ENCODE data around the gene CCL16.
"Not testable (repeated sequence)": the region's sequence is repeated elsewhere in the genome, so short reads cannot be mapped to it uniquely, and the experiment has no call there.

CCL16 gene

GRCh38 chr17:36008998-36009665 is 27.8 kb upstream of the CCL16 start:
- H3K27ac ChIP-seq (ENCODE audit: low read length), result no peak overlapping the region
- H3K36me3 ChIP-seq (ENCODE audit: control insufficient read depth, insufficient read depth, low read length), result no peaks in the 10 kb centered on the region
- H3K9me3 ChIP-seq (ENCODE audit: control insufficient read depth, insufficient read depth, low read length), result peaks cover 2% of the 10 kb centered on the region; the same call in 1 of the 2 replicates
- H3K4me3 ChIP-seq (ENCODE audit: low read length), result no peak overlapping the region
- DNase-seq (ENCODE audit: low read depth, low spot score), result peak; percentile 7
- WGBS (ENCODE audit: insufficient coverage, insufficient read length), result no CpG with 5 or more reads among the region's 14 CpGs
- no peaks in the 10 kb centered on the region for H3K27me3 ChIP-seq (ENCODE audit: control insufficient read depth, insufficient read depth, low read length)
- H3K4me1 ChIP-seq (ENCODE audit: control insufficient read depth, insufficient read depth, low read length), result no peaks in the 10 kb centered on the region

DNA sequence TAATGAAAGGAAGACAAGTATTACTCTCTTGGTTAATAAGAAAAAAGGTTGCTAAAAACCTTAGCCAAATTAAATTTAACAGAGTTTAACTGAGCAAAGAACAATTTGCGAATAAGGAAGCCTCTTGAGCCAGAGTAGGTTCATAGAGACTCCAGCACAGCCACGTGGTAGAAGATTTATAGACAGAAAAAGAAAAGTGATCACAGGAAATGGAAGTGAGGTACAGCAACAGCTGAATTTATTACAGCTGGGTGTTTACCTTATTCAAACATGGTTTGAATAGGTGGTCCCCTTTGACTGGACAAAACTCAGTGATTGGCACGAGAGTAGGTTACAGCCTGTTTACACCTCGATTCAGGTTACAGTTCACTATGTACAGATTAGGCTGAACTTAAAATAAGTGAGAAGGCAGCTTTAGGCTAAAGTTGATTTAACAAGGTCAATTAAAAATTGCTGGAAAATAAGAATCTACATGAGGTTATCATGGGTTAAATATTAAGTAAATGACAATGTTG is 23.4 kb upstream of the CCL16 start:
- H3K36me3 ChIP-seq (ENCODE audit: control insufficient read depth, insufficient read depth, low read length), result no peaks in the 10 kb centered on the region
- H3K27me3 ChIP-seq (ENCODE audit: control insufficient read depth, insufficient read depth, low read length), result no peaks in the 10 kb centered on the region

DNA sequence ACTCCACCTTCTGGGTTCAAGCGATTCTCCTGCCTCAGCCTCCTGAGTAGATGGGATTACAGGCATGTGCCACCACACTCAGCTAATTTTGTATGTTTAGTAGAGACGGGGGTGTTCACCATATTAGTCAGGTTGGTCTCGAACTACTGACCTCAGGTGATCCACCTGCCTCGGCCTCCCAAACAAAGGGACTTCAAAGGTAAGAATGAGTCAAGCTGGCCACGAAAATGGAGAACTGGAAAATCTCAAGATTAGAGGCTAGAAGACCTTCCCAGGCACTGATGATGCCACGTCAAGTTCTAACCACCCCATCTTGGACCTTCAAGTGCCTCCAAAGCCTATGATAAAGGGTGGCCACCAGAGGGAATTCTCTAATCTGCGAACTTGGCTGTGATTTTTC is 21.3 kb upstream of the CCL16 start:
- Histone ChIP-seq H3K36me3 (ENCODE audit: control insufficient read depth, insufficient read depth, low read length) (no peaks in the 10 kb centered on the region), H3K4me3 (ENCODE audit: low read length) (no peak overlapping the region), H3K9me3 (ENCODE audit: control insufficient read depth, insufficient read depth, low read length) (no peaks in the 10 kb centered on the region), H3K27ac (ENCODE audit: low read length) (no peak overlapping the region), H3K27me3 (ENCODE audit: control insufficient read depth, insufficient read depth, low read length) (no peaks in the 10 kb centered on the region), H3K4me1 (ENCODE audit: control insufficient read depth, insufficient read depth, low read length) (peaks cover 1% of the 10 kb centered on the region; the same call in 1 of the 2 replicates)
- DNase-seq (ENCODE audit: low read depth, low spot score), result no peak
- WGBS (ENCODE audit: insufficient coverage, insufficient read length), result no CpG with 5 or more reads among the region's 7 CpGs

More for the DNA sequence above, 23.4 kb upstream of the CCL16 start:
- no peak for DNase-seq (ENCODE audit: low read depth, low spot score)
- Histone ChIP-seq H3K9me3 (ENCODE audit: control insufficient read depth, insufficient read depth, low read length) (no peaks in the 10 kb centered on the region; the same call in 1 of the 2 replicates), H3K27ac (ENCODE audit: low read length) (no peak overlapping the region), H3K4me1 (ENCODE audit: control insufficient read depth, insufficient read depth, low read length) (peaks cover 1% of the 10 kb centered on the region; the same call in 1 of the 2 replicates), H3K4me3 (ENCODE audit: low read length) (no peak overlapping the region)
- WGBS (ENCODE audit: insufficient coverage, insufficient read length), result no CpG with 5 or more reads among the region's 4 CpGs

GRCh38 chr17:36001862-36002603 is 20.7 kb upstream of the CCL16 start:
- WGBS (ENCODE audit: insufficient coverage, insufficient read length), result no CpG with 5 or more reads among the region's 6 CpGs
- peaks cover 1% of the 10 kb centered on the region; the same call in 1 of the 2 replicates for H3K4me1 ChIP-seq (ENCODE audit: control insufficient read depth, insufficient read depth, low read length)
- no peak overlapping the region for H3K4me3 ChIP-seq (ENCODE audit: low read length)
- no peak for DNase-seq (ENCODE audit: low read depth, low spot score)
- no peak overlapping the region for H3K27ac ChIP-seq (ENCODE audit: low read length)
- H3K36me3 ChIP-seq (ENCODE audit: control insufficient read depth, insufficient read depth, low read length), result no peaks in the 10 kb centered on the region
- H3K27me3 ChIP-seq (ENCODE audit: control insufficient read depth, insufficient read depth, low read length), result no peaks in the 10 kb centered on the region
- no peaks in the 10 kb centered on the region for H3K9me3 ChIP-seq (ENCODE audit: control insufficient read depth, insufficient read depth, low read length)

DNA sequence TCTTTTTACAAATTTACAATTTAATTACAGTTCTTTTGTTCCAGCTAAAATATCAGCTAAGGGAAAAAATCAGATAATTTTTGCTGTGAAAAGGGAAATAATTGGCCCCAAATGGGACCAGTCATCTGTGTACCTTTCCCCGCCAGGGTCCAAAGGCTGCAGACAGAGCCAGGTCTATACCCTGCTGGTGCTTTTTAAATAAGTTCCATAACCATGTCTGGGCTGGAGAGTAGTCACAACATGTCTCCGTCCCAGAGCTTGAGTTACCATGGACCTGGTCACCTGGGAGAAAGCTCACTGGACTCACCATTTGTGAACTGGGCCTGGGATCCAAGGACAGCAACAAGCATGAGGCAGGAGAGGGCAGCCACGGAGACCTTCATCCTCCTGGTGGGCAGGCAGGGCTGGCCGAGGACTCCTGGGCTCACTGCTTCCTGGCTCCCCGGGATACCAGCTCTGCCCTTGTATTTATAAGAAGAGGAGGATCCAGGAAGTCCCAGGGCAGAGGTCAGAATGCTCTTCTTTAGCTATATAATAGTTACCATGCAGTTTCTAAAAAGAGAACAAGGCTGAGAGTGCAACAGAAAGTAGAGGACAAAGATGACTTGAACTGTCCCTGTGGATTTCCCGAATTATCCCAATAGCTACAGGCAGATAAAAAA is 19.9 kb upstream of the CCL16 start, which contains the start of gene CCL15:
Gene CCL15 (minus strand): TSS at position 444 of the 662 bp plus-strand sequence. CDS start 61 bp downstream, at position 383.
- Histone ChIP-seq H3K27ac (ENCODE audit: low read length) (no peak within 1 kb of the TSS), H3K9me3 (ENCODE audit: control insufficient read depth, insufficient read depth, low read length) (no peaks in the 10 kb centered on the region), H3K4me3 (ENCODE audit: low read length) (no peak within 1 kb of the TSS), H3K4me1 (ENCODE audit: control insufficient read depth, insufficient read depth, low read length) (peaks cover 1% of the 10 kb centered on the region; the same call in 1 of the 2 replicates), H3K36me3 (ENCODE audit: control insufficient read depth, insufficient read depth, low read length) (no peaks in the 10 kb centered on the region), H3K27me3 (ENCODE audit: control insufficient read depth, insufficient read depth, low read length) (no peaks in the 10 kb centered on the region)
- no CpG with 5 or more reads among the region's 6 CpGs for WGBS (ENCODE audit: insufficient coverage, insufficient read length)
- DNase-seq (ENCODE audit: low read depth, low spot score), result no peak

- Histone ChIP-seq H3K27ac (ENCODE audit: low read length) (no peak overlapping the region), H3K4me1 (ENCODE audit: control insufficient read depth, insufficient read depth, low read length) (peaks cover 1% of the 10 kb centered on the region; the same call in 1 of the 2 replicates), H3K36me3 (ENCODE audit: control insufficient read depth, insufficient read depth, low read length) (no peaks in the 10 kb centered on the region), H3K9me3 (ENCODE audit: control insufficient read depth, insufficient read depth, low read length) (no peaks in the 10 kb centered on the region), H3K27me3 (ENCODE audit: control insufficient read depth, insufficient read depth, low read length) (no peaks in the 10 kb centered on the region), H3K4me3 (ENCODE audit: low read length) (no peak overlapping the region)
- DNase-seq (ENCODE audit: low read depth, low spot score), result no peak
- no CpG with 5 or more reads among the region's 6 CpGs for WGBS (ENCODE audit: insufficient coverage, insufficient read length)
Measured at GRCh38 chr17:36000732-36001109, 19.4 kb upstream of the CCL16 start.

GRCh38 chr17:35998756-35999155 is 17.5 kb upstream of the CCL16 start:
- peaks cover 1% of the 10 kb centered on the region; the same call in 1 of the 2 replicates for H3K4me1 ChIP-seq (ENCODE audit: control insufficient read depth, insufficient read depth, low read length)
- H3K36me3 ChIP-seq (ENCODE audit: control insufficient read depth, insufficient read depth, low read length), result no peaks in the 10 kb centered on the region
- no peak overlapping the region for H3K4me3 ChIP-seq (ENCODE audit: low read length)
- DNase-seq (ENCODE audit: low read depth, low spot score), result no peak
- H3K9me3 ChIP-seq (ENCODE audit: control insufficient read depth, insufficient read depth, low read length), result no peaks in the 10 kb centered on the region
- no CpG with 5 or more reads among the region's 1 CpG for WGBS (ENCODE audit: insufficient coverage, insufficient read length)
- no peak overlapping the region for H3K27ac ChIP-seq (ENCODE audit: low read length)
- H3K27me3 ChIP-seq (ENCODE audit: control insufficient read depth, insufficient read depth, low read length), result no peaks in the 10 kb centered on the region

DNA sequence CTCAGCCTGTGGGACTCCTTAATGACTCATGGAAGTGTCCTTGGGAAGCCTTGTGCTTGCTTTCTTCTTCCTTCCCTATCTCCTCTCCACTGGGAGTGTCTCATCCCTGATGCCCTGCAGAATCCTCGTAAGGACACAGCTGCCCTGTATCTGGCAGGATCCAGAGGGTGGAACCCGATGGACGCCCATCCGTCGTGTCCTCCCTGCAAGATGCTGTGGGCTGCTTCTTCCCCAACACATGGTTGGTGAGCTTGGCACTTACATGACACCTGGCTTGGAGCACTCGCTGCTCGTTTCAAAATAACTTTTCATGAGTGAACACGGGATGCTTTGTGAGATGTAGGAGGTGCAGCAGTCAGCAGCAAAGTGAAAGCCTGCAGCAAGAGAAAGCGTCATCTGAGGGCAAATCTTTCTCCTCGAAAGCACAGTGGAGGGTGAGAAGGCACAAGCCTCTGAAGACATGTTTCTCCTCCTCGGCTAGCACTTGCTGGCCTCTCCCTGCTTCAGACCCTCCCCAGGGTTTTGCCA is 16.8 kb upstream of the CCL16 start:
- no CpG with 5 or more reads among the region's 11 CpGs for WGBS (ENCODE audit: insufficient coverage, insufficient read length)
- H3K4me3 ChIP-seq (ENCODE audit: low read length), result no peak overlapping the region
- H3K36me3 ChIP-seq (ENCODE audit: control insufficient read depth, insufficient read depth, low read length), result no peaks in the 10 kb centered on the region
- H3K4me1 ChIP-seq (ENCODE audit: control insufficient read depth, insufficient read depth, low read length), result peaks cover 1% of the 10 kb centered on the region; the same call in 1 of the 2 replicates
- no peaks in the 10 kb centered on the region for H3K9me3 ChIP-seq (ENCODE audit: control insufficient read depth, insufficient read depth, low read length)
- DNase-seq (ENCODE audit: low read depth, low spot score), result no peak
- H3K27me3 ChIP-seq (ENCODE audit: control insufficient read depth, insufficient read depth, low read length), result no peaks in the 10 kb centered on the region
- H3K27ac ChIP-seq (ENCODE audit: low read length), result no peak overlapping the region

GRCh38 chr17:35995346-35995745 is 14.0 kb upstream of the CCL16 start:
- H3K27ac ChIP-seq (ENCODE audit: low read length); DNase-seq (ENCODE audit: low read depth, low spot score); H3K9me3 ChIP-seq (ENCODE audit: control insufficient read depth, insufficient read depth, low read length); H3K27me3 ChIP-seq (ENCODE audit: control insufficient read depth, insufficient read depth, low read length); H3K36me3 ChIP-seq (ENCODE audit: control insufficient read depth, insufficient read depth, low read length); H3K4me1 ChIP-seq (ENCODE audit: control insufficient read depth, insufficient read depth, low read length); H3K4me3 ChIP-seq (ENCODE audit: low read length): not testable (repeated sequence)
- no CpG with 5 or more reads among the region's 2 CpGs for WGBS (ENCODE audit: insufficient coverage, insufficient read length)

DNA sequence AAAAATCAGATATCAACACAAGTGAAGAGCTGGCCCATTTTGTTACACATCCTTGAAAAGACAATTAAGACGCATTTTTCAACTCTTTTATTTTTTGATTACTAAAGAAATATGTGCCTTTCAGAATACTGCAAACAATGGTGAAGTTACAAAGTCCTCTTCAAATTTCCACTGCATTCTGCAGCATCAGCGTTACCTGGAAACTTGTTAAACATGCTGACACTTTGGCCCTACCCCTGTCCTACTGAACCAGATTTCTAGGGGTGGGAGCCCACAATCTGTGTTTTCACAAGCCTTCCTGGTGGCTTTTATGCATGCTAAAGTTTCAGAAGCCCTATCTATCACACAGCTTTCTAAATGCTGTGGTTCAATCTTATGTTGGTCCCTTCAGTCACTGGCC is 9.8 kb upstream of the CCL16 start:
- H3K9me3 ChIP-seq (ENCODE audit: control insufficient read depth, insufficient read depth, low read length), result no peaks in the 10 kb centered on the region
- no peaks in the 10 kb centered on the region for H3K27me3 ChIP-seq (ENCODE audit: control insufficient read depth, insufficient read depth, low read length)
- no peak overlapping the region for H3K27ac ChIP-seq (ENCODE audit: low read length)
- no peaks in the 10 kb centered on the region for H3K36me3 ChIP-seq (ENCODE audit: control insufficient read depth, insufficient read depth, low read length)
- no peak for DNase-seq (ENCODE audit: low read depth, low spot score)
- WGBS (ENCODE audit: insufficient coverage, insufficient read length), result no CpG with 5 or more reads among the region's 2 CpGs
- H3K4me3 ChIP-seq (ENCODE audit: low read length), result no peak overlapping the region
- H3K4me1 ChIP-seq (ENCODE audit: control insufficient read depth, insufficient read depth, low read length), result no peaks in the 10 kb centered on the region

Data from iPS DF 6.9 (cell line).